Nephron progenitor cell (in vitro differentiated cells): ENCODE data around the gene ELAVL3.
"Not testable (repeated sequence)": the region's sequence is repeated elsewhere in the genome, so short reads cannot be mapped to it uniquely, and the experiment has no call there.

Experiments used
- DNase-seq: peaks from one replicate; pipeline ENCODE4 v3.0.0; 2021
- H3K27ac Mint-ChIP-seq: 2 replicates; pipeline ENCODE4 v1.8.0; 2021; ENCODE audit warnings: mild to moderate bottlenecking, moderate library complexity, mixed read lengths
- H3K27me3 Mint-ChIP-seq: 2 replicates; pipeline ENCODE4 v1.8.0; 2021; ENCODE audit warnings: mild to moderate bottlenecking, low read depth, mixed read lengths; ENCODE audit not compliant: poor library complexity
- H3K36me3 Mint-ChIP-seq: 2 replicates; pipeline ENCODE4 v1.8.0; 2021; ENCODE audit warnings: low read depth, mixed read lengths
- H3K4me1 Mint-ChIP-seq: 2 replicates; pipeline ENCODE4 v1.8.0; 2021; ENCODE audit warnings: mixed read lengths
- H3K4me3 Mint-ChIP-seq: 2 replicates; pipeline ENCODE4 v1.8.0; 2021; ENCODE audit warnings: mild to moderate bottlenecking, moderate library complexity, mixed read lengths
- H3K9me3 Mint-ChIP-seq: 2 replicates; pipeline ENCODE4 v1.8.0; 2021; ENCODE audit warnings: mild to moderate bottlenecking, moderate library complexity, mixed read lengths
- TF ChIP-seq, protein P1 (sequence below): fragments of 200-600 bp; sonication (generic); IDR thresholded peaks from 2 replicates; pipeline ENCODE4 v1.5.0; 2021; ENCODE audit warnings: antibody characterized with exemption

Gene ELAVL3

DNA sequence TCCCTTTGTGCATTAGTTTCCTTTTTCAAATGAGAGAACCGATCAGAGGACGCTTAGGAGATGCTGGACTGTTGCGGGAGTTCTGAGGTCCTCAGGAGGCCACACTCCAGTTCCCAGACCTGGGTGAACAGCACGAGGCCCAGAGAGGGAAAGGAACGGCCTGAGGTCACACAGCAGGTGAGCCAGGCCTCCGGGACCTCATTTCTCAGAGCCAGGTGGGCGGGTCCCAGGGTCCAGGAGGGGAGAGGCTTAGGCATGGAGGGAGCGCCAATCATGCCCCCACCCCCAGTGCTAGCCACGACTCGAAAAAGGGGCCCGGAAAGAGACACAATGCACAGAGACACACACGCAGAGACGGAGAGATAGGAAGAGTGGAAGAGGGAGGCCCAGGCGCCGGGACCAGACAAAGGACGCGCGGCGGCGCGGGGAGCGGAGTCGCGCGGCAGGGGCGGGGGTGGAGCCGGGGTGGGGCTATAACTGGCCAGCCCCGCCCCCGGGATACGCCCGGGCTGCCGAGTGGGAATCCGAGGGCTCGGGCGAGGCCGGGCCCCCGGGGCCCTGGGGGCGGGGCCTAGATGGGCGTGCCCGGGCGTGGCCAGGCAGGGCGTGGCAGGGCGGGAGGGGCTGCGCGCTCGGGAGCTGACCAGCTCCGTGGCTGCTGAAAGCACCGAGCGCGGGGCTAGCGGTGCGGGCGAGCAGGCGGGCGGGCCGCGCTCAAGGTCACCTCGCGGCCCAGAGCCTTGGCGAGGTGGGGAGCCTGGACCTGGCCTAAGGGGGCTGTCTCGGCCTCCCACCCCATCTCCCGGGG is 1.6 kb downstream of the ELAVL3 start:
- TF ChIP-seq, protein P1, sequence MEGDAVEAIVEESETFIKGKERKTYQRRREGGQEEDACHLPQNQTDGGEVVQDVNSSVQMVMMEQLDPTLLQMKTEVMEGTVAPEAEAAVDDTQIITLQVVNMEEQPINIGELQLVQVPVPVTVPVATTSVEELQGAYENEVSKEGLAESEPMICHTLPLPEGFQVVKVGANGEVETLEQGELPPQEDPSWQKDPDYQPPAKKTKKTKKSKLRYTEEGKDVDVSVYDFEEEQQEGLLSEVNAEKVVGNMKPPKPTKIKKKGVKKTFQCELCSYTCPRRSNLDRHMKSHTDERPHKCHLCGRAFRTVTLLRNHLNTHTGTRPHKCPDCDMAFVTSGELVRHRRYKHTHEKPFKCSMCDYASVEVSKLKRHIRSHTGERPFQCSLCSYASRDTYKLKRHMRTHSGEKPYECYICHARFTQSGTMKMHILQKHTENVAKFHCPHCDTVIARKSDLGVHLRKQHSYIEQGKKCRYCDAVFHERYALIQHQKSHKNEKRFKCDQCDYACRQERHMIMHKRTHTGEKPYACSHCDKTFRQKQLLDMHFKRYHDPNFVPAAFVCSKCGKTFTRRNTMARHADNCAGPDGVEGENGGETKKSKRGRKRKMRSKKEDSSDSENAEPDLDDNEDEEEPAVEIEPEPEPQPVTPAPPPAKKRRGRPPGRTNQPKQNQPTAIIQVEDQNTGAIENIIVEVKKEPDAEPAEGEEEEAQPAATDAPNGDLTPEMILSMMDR = no peak
- DNase-seq = peak; percentile 75
- Mint-ChIP-seq H3K27ac (no peak overlapping the region), H3K4me3 (peak overlapping the region; percentile 19), H3K4me1 (peaks cover 5% of the 10 kb centered on the region), H3K27me3 (peaks cover 74% of the 10 kb centered on the region), H3K9me3 (peaks cover 8% of the 10 kb centered on the region), H3K36me3 (peaks cover 5% of the 10 kb centered on the region)

DNA sequence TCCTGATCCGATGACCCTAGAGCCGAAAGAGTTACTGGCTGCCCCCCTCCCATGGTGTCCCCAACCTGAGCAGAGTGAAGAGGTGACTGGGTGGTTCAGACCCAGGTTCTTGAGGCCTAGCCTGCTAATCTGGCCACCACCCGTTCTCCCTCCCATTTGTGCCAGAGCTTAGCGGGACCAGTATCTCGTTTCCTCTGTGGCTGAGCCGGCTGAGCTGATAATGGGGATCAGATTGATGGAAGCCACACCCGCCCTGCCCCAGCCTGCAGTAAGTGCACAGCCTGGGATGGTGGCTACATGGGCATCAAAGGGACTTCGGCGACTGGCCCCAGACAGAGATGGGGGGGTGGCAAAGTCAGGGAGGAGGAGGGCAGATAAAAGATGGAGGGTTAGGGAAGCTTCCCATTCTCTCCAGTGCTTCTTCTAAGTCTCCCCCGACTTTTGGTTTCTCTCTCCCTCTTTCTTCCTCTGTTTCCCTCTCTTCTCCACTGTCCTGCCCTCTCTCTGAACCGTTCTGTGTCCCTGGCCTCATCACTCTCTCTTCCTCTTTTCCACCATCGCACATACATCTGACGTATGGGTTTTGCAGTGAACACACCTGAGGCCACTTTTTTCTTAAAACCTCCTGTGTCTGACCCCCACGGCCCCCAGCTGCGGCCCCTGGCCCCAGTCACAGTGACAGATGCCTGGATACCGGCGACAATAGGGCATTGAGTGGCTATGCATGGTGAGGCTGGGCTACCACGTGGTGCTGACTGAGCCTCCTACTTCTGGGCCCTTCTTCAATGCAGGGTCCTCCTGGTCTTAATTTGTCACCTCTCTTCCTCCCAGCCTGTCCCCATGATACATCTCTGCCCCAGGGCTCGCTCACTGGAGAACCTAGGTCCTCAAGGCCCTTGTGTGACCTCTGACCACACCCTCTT is 2.4 kb downstream of the ELAVL3 start:
- peaks cover 78% of the 10 kb centered on the region for H3K27me3 Mint-ChIP-seq
- no peaks in the 10 kb centered on the region for H3K36me3 Mint-ChIP-seq
- H3K9me3 Mint-ChIP-seq = peaks cover 8% of the 10 kb centered on the region
- H3K4me3 Mint-ChIP-seq = peak overlapping the region; percentile 19
- peaks cover 5% of the 10 kb centered on the region for H3K4me1 Mint-ChIP-seq
- no peak for DNase-seq
- H3K27ac Mint-ChIP-seq = no peak overlapping the region
- TF ChIP-seq, protein P1 = no peak

DNA sequence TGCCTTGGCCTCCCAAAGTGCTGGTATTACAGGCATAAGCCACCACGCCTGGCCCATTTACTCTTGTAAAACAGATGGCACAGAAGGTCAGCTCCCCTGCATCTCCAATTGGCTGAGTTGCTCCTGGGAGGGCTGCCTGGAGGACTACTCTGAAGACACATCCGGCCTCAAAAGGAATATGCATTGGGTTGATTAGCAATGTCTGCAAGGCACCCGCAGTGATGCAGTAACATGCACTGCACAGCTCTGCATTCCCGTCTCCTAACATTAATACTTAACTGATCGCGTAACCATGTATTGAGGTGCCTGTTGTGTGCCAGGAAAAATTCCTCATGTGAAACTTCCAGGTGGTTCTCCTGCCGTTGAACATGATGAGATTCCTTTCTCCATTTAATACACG is 5.0 kb downstream of the ELAVL3 start:
- Mint-ChIP-seq H3K4me3 (no peak overlapping the region), H3K27me3 (peaks cover 75% of the 10 kb centered on the region), H3K9me3 (peaks cover 4% of the 10 kb centered on the region), H3K4me1 (no peaks in the 10 kb centered on the region), H3K36me3 (no peaks in the 10 kb centered on the region), H3K27ac (no peak overlapping the region)
- TF ChIP-seq, protein P1 = no peak
- DNase-seq = no peak

DNA sequence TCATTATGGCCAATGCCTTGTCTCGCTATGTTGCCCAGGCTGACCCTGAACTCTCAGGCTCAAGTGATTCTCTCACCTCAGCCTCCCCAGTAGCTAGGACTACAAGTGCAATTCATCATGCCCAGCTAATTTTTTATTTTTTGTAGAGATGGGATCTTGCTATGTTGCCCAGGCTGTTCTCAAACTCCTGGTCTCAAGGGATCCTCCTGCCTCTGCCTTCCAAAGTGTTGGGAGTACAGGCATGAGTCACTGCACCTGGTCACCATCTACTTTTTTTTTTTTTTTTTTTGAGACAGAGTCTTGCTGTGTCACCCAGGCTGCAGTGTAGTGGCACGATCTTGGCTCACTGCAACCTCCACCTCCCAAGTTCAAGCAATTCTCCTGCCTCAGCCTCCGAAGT is 5.5 kb downstream of the ELAVL3 start:
- H3K27ac Mint-ChIP-seq, H3K36me3 Mint-ChIP-seq, H3K9me3 Mint-ChIP-seq, H3K4me3 Mint-ChIP-seq, DNase-seq, H3K4me1 Mint-ChIP-seq: not testable (repeated sequence)
- H3K27me3 Mint-ChIP-seq = peaks cover 72% of the 10 kb centered on the region

DNA sequence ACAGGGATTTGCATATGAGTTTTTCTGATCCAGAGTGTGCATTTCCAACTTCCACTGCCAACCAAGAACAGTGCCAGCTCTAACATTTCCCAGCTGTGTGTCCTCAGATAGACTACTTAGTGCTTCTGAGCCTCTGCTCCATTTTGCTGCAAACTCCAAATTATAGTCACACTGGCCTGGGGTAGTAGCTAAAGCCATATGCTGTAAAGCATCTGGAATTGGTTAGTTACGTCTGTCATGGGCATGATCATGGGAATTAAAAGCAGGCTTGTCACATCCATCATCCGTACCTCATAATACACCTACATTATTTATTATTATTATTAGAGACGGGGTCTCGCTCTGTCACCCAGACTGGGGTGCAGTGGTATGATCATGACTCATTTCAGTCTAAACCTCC is 7.1 kb downstream of the ELAVL3 start:
- Mint-ChIP-seq H3K36me3 (no peaks in the 10 kb centered on the region), H3K4me1 (no peaks in the 10 kb centered on the region), H3K27me3 (peaks cover 62% of the 10 kb centered on the region), H3K27ac (no peak overlapping the region), H3K4me3 (no peak overlapping the region), H3K9me3 (no peaks in the 10 kb centered on the region)
- DNase-seq = no peak
- TF ChIP-seq, protein P1 = no peak

DNA sequence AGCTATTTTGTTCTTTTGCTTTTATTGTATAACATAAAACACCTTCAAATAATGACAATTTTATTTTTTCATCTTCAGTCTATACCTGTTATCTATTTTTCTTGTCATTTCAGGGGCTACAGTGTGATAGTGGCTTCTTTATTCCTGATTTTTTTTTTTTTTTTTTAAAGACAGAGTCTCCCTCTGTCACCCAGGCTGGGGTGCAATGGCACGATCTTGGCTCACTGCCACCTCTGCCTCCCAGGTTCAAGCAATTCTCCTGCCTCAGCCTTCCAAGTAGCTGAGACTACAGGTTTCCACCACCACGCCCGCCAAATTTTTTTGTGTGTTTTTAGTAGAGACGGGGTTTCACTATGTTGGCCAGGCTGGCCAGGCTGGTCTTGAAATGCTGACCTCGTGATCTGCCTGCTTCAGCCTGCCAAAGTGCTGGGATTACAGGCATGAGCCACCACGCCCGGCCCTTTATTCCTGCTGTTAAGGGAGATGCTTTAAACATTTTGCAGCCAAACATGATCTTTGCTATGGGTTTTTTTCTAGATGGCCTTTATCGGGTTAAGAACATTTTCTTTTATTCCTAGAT is 12.5 kb downstream of the ELAVL3 start:
- not testable (repeated sequence) for H3K9me3 Mint-ChIP-seq, DNase-seq, H3K4me1 Mint-ChIP-seq, H3K4me3 Mint-ChIP-seq, H3K36me3 Mint-ChIP-seq, H3K27ac Mint-ChIP-seq
- peaks cover 23% of the 10 kb centered on the region for H3K27me3 Mint-ChIP-seq
